GM21825 (cell line): ENCODE data around the gene SLC7A14.

ENCODE experiments used
- ATAC-seq: cut with Tn5 transposase; IDR thresholded peaks from one replicate; pipeline ENCODE4 v1.9.1; 2021; ENCODE audit warnings: mild to moderate bottlenecking, moderate library complexity; ENCODE audit not compliant: unreplicated experiment

Gene SLC7A14

GRCh38 chr3:170539897-170540296 is 46.0 kb downstream of the SLC7A14 start:
- no peak for ATAC-seq

GRCh38 chr3:170536712-170537111 is 49.2 kb downstream of the SLC7A14 start:
- no peak for ATAC-seq

GRCh38 chr3:170534227-170534626 is 51.6 kb downstream of the SLC7A14 start:
- ATAC-seq: no peak

GRCh38 chr3:170532573-170532972 is 53.3 kb downstream of the SLC7A14 start:
- no peak for ATAC-seq

- ATAC-seq: no peak
Observed at GRCh38 chr3:170531657-170532335, 54.1 kb downstream of the SLC7A14 start.

- ATAC-seq: no peak
Observed at GRCh38 chr3:170531054-170531453, 54.8 kb downstream of the SLC7A14 start.

- no peak for ATAC-seq
Observed at GRCh38 chr3:170529912-170530311, 56.0 kb downstream of the SLC7A14 start.

GRCh38 chr3:170529346-170529745 is 56.5 kb downstream of the SLC7A14 start:
- no peak for ATAC-seq

GRCh38 chr3:170528726-170529125 is 57.1 kb downstream of the SLC7A14 start:
- no peak for ATAC-seq

GRCh38 chr3:170524073-170524472 is 61.8 kb downstream of the SLC7A14 start:
- no peak for ATAC-seq

- no peak for ATAC-seq
Observed at GRCh38 chr3:170523248-170523647, 62.6 kb downstream of the SLC7A14 start.

GRCh38 chr3:170522201-170522600 is 63.7 kb downstream of the SLC7A14 start:
- ATAC-seq: no peak

GRCh38 chr3:170520996-170521395 is 64.9 kb downstream of the SLC7A14 start:
- ATAC-seq: no peak

GRCh38 chr3:170517242-170517945 is 68.5 kb downstream of the SLC7A14 start:
- ATAC-seq: no peak

- no peak for ATAC-seq
Observed at GRCh38 chr3:170513642-170514041, 72.2 kb downstream of the SLC7A14 start.

- ATAC-seq: no peak
Observed at GRCh38 chr3:170511371-170511770, 74.5 kb downstream of the SLC7A14 start.

- no peak for ATAC-seq
Observed at GRCh38 chr3:170508839-170509238, 77.0 kb downstream of the SLC7A14 start.

GRCh38 chr3:170508291-170508690 is 77.6 kb downstream of the SLC7A14 start:
- ATAC-seq: no peak

- no peak for ATAC-seq
Observed at GRCh38 chr3:170507063-170507462, 78.8 kb downstream of the SLC7A14 start.

GRCh38 chr3:170506556-170506955 is 79.3 kb downstream of the SLC7A14 start:
- ATAC-seq: no peak

GRCh38 chr3:170502297-170502696 is 83.6 kb downstream of the SLC7A14 start:
- ATAC-seq: no peak

- no peak for ATAC-seq
Observed at GRCh38 chr3:170500995-170501394, 84.9 kb downstream of the SLC7A14 start.

GRCh38 chr3:170500462-170500861 is 85.4 kb downstream of the SLC7A14 start:
- ATAC-seq: no peak
